Measurements from ENCODE around the gene PRSS22.

DNA sequence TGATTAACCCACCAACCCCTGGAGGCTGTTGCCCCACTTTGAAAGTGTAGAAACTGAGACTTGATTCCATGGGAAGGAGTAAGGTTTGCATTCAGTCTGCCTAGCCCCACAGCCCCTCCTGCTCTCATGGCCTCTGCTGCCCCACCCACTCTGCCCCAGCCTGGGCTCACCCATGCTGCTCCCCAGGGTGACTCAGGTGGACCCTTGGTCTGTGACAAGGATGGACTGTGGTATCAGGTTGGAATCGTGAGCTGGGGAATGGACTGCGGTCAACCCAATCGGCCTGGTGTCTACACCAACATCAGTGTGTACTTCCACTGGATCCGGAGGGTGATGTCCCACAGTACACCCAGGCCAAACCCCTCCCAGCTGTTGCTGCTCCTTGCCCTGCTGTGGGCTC is 53.2 kb downstream of the PRSS22 start:
- TF ChIP-seq, protein P1, sequence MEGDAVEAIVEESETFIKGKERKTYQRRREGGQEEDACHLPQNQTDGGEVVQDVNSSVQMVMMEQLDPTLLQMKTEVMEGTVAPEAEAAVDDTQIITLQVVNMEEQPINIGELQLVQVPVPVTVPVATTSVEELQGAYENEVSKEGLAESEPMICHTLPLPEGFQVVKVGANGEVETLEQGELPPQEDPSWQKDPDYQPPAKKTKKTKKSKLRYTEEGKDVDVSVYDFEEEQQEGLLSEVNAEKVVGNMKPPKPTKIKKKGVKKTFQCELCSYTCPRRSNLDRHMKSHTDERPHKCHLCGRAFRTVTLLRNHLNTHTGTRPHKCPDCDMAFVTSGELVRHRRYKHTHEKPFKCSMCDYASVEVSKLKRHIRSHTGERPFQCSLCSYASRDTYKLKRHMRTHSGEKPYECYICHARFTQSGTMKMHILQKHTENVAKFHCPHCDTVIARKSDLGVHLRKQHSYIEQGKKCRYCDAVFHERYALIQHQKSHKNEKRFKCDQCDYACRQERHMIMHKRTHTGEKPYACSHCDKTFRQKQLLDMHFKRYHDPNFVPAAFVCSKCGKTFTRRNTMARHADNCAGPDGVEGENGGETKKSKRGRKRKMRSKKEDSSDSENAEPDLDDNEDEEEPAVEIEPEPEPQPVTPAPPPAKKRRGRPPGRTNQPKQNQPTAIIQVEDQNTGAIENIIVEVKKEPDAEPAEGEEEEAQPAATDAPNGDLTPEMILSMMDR (conservative IDR thresholded peaks at IDR 0.05; ENCODE audit: low read length), result no peak
- no peak for TF ChIP-seq EZH2phosphoT487 (IDR thresholded peaks at IDR 0.05; ENCODE audit: borderline replicate concordance)
